Astrocyte of the spinal cord (primary cell): ENCODE data around the gene OTUD3.
A peak's percentile ranks its signal among the peaks of the same experiment; 100 is the strongest.
"Not testable (repeated sequence)": the region's sequence is repeated elsewhere in the genome, so short reads cannot be mapped to it uniquely, and the experiment has no call there.

Experiments
- DNase-seq: peaks from one replicate; pipeline ENCODE4 v3.0.0; 2011; ENCODE audit warnings: low read depth, low spot score
- H3K4me3 ChIP-seq: 2 replicates; pipeline ENCODE4 v1.5.1; 2011; ENCODE audit warnings: low read depth, mild to moderate bottlenecking, low read length, moderate library complexity
- in situ Hi-C: cut with HindIII; loops from 2 replicates; pipeline ENCODE4 v1.10.0; 2017; ENCODE audit warnings: low sequenced_read_pairs
- TF ChIP-seq, protein P1 (sequence below): IDR thresholded peaks from 2 replicates; pipeline ENCODE4 v1.5.1; 2012; ENCODE audit warnings: low read depth, mild to moderate bottlenecking, low read length, inconsistent platforms

The OTUD3 gene

DNA sequence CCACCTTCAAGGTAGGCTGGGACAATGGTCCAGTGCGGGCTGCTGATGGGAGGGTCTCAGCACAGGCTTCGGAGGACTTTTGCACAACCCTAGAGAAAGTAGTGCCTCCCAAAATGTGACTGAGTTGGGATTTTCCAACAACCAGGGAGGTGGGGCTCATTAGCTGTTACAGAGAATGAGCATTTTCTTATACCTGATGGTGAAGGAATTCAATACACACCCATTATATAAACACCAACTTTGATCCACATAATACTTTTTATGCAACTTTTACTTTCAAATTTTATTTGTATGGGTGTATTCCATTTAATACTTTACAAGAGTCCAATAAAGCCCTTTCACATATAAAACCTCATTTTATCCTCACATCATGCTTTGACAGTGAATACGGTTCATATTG, 35.9 kb upstream of the OTUD3 start:
- no peak overlapping the region for H3K4me3 ChIP-seq
- TF ChIP-seq, protein P1, sequence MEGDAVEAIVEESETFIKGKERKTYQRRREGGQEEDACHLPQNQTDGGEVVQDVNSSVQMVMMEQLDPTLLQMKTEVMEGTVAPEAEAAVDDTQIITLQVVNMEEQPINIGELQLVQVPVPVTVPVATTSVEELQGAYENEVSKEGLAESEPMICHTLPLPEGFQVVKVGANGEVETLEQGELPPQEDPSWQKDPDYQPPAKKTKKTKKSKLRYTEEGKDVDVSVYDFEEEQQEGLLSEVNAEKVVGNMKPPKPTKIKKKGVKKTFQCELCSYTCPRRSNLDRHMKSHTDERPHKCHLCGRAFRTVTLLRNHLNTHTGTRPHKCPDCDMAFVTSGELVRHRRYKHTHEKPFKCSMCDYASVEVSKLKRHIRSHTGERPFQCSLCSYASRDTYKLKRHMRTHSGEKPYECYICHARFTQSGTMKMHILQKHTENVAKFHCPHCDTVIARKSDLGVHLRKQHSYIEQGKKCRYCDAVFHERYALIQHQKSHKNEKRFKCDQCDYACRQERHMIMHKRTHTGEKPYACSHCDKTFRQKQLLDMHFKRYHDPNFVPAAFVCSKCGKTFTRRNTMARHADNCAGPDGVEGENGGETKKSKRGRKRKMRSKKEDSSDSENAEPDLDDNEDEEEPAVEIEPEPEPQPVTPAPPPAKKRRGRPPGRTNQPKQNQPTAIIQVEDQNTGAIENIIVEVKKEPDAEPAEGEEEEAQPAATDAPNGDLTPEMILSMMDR: no peak
- in situ Hi-C loops: no loop called here
- DNase-seq: no peak

- in situ Hi-C loops: not testable (repeated sequence)
These were observed 34.9 kb upstream of the OTUD3 start for GRCh38 chr1:19847334-19847733.

DNA sequence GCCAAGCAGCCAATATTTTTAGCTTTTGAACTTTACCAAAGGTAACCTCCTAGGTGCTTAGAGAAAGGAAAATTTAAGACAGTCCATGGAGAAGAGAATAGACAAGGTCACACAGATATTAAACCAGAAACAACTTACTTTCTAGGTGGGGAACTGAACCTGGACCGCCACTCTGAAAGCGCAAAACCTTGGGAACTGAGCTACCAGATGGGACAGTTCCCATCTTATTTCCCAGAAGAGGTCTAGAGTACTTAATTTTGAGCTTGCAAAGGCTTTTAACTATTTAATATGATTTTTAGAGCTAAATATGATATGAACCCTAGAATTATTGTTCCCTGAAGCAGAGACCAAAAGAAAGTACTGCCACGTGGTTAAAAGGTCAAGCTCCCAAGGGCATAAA, 32.9 kb upstream of the OTUD3 start:
- H3K4me3 ChIP-seq, DNase-seq, in situ Hi-C loops: not testable (repeated sequence)

More at GRCh38 chr1:19847334-19847733, 34.9 kb upstream of the OTUD3 start:
- not testable (repeated sequence) for DNase-seq, H3K4me3 ChIP-seq

- DNase-seq: no peak
- TF ChIP-seq, protein P1: no peak
- H3K4me3 ChIP-seq: no peak overlapping the region
- in situ Hi-C loops: no loop called here
These were observed 32.0 kb upstream of the OTUD3 start for GRCh38 chr1:19850214-19850613.

GRCh38 chr1:19852036-19852435, 30.2 kb upstream of the OTUD3 start:
- in situ Hi-C loops: no loop called here
- H3K4me3 ChIP-seq: no peak overlapping the region
- TF ChIP-seq, protein P1: no peak
- peak; percentile 15 for DNase-seq

DNA sequence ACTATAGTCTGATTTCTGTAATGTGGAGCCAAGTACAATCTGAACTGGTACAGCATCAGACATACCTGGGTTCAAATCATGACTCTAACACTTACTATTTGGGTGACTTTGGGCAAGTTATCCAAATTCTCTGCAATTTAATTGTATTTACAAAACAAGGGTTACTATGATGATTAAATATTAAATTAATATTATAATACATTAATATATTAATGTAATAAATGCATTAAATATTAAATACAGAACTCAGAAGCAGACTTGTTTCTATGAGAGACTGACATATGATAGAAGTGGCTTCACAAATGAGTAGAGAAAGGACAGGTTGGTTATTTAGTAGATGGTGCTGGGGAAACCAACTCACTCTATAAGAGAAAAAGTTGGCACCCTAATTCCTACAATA, 27.3 kb upstream of the OTUD3 start:
- TF ChIP-seq, protein P1: no peak
- in situ Hi-C loops: no loop called here

GRCh38 chr1:19858893-19859292, 23.3 kb upstream of the OTUD3 start:
- TF ChIP-seq, protein P1: no peak
- in situ Hi-C loops: no loop called here
- H3K4me3 ChIP-seq: no peak overlapping the region
- DNase-seq: no peak

More for the DNA sequence above, 27.3 kb upstream of the OTUD3 start:
- H3K4me3 ChIP-seq: no peak overlapping the region
- DNase-seq: no peak

DNA sequence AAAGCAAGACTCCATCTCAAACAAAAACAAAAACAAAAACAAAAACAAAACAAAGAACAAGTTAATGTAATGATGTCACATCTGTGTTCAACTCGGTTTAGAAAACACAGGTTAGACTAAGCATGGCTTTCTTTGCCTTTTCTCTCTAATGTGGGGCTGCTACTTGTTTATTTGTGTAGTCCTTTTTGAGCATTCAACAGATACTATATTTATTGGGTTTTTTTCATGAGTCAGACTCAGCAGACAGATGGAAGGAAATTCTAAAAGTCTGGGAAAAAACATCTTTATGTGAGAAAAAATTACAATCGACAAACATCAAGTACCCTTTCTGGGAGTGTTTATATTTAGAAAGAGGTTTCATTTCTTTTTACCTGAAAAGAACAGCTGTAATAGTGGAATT, 22.3 kb upstream of the OTUD3 start:
- no peak overlapping the region for H3K4me3 ChIP-seq
- in situ Hi-C loops: no loop called here
- no peak for DNase-seq
- TF ChIP-seq, protein P1: no peak
